CD8-positive, alpha-beta memory T cell (primary cell): Measurements from ENCODE around the gene OR56A3. TPM values are rescaled to one million over a fixed set of nuclear protein-coding genes. Genes with fewer than 3 reads are reported as not detected.
"Not testable (repeated sequence)": the region's sequence is repeated elsewhere in the genome, so short reads cannot be mapped to it uniquely, and the experiment has no call there.

Experiments used
- CTCF ChIA-PET: fragments of 350-600 bp; sonication (Branson Sonifier 250); formaldehyde crosslinking; loops from one replicate; lab custom pipeline; 2021; ENCODE audit warnings: antibody characterized with exemption; lab: Charles Lee
- POLR2A ChIA-PET: fragments of 350-600 bp; sonication (Branson Sonifier 250); formaldehyde crosslinking; loops from one replicate; lab custom pipeline; 2021; ENCODE audit warnings: antibody characterized with exemption; lab: Charles Lee
- DNase-seq, 5 donors: peaks; one replicate each; pipeline versions ENCODE4 v3.0.0 to v3.0.0-alpha.2; 2020 to 2022; ENCODE audit warnings: mixed read lengths in 1 of 5
- H3K27ac ChIP-seq: one replicate; pipeline ENCODE4 v1.7.0; 2013; ENCODE audit warnings: low read depth, mild to moderate bottlenecking, low read length, moderate library complexity
- H3K27me3 ChIP-seq: 2 replicates; pipeline ENCODE4 v1.7.0; 2013; ENCODE audit warnings: low read length, mild to moderate bottlenecking; ENCODE audit not compliant: insufficient read depth, poor library complexity, severe bottlenecking
- H3K36me3 ChIP-seq: 2 replicates; pipeline ENCODE4 v1.7.0; 2013; ENCODE audit warnings: mild to moderate bottlenecking, low read length, moderate library complexity; ENCODE audit not compliant: insufficient read depth
- H3K4me1 ChIP-seq: 2 replicates; pipeline ENCODE4 v1.7.0; 2013; ENCODE audit warnings: mild to moderate bottlenecking, low read length, moderate library complexity; ENCODE audit not compliant: insufficient read depth
- H3K4me3 ChIP-seq: 2 replicates; pipeline ENCODE4 v1.7.0; 2013; ENCODE audit warnings: mild to moderate bottlenecking, low read length
- H3K9me3 ChIP-seq: 2 replicates; pipeline ENCODE4 v1.7.0; 2013; ENCODE audit warnings: mild to moderate bottlenecking, low read length
- H3K27ac Mint-ChIP-seq, 8 donors: one replicate each; pipeline ENCODE4 v1.8.0; 2020 to 2021; ENCODE audit warnings: mixed read lengths in 8 of 8, mild to moderate bottlenecking in 6 of 8, inconsistent platforms in 3 of 8, moderate library complexity in 3 of 8
- H3K27me3 Mint-ChIP-seq, 2 donors: one replicate each; pipeline ENCODE4 v1.8.0; 2020 to 2021; ENCODE audit warnings: mixed read lengths in 2 of 2, mild to moderate bottlenecking in 1 of 2, moderate library complexity in 1 of 2
- H3K36me3 Mint-ChIP-seq, 3 donors: one replicate each; pipeline ENCODE4 v1.8.0; 2020 to 2021; ENCODE audit warnings: mixed read lengths in 3 of 3, inconsistent platforms in 1 of 3, mild to moderate bottlenecking in 1 of 3
- H3K4me1 Mint-ChIP-seq, 3 donors: one replicate each; pipeline ENCODE4 v1.8.0; 2020 to 2021; ENCODE audit warnings: mixed read lengths in 3 of 3, inconsistent platforms in 1 of 3, mild to moderate bottlenecking in 1 of 3
- H3K4me3 Mint-ChIP-seq, 7 donors: one replicate each; pipeline ENCODE4 v1.8.0; 2020 to 2021; ENCODE audit warnings: mixed read lengths in 7 of 7, mild to moderate bottlenecking in 6 of 7, moderate library complexity in 4 of 7, inconsistent platforms in 2 of 7
- H3K9me3 Mint-ChIP-seq, 5 donors: one replicate each; pipeline ENCODE4 v1.8.0; 2020 to 2022; ENCODE audit warnings: mixed read lengths in 5 of 5, mild to moderate bottlenecking in 3 of 5, moderate library complexity in 2 of 5, inconsistent platforms in 1 of 5
- polyA plus RNA-seq: library from polyadenylated mRNA; unstranded; fragments of 300-500 nt; fragmentation: Illumina TruSeq; gene quantifications from one replicate; pipeline ENCODE4 v1.2.3, GENCODE V29; 2021
- total RNA-seq, 2 experiments: library from RNA; stranded (reverse); gene quantifications; one replicate each; pipeline ENCODE4 v1.2.3, GENCODE V29; 2021

The OR56A3 gene
- total and polyA plus RNA-seq, 3 experiments from 2014 or later = not detected

DNA sequence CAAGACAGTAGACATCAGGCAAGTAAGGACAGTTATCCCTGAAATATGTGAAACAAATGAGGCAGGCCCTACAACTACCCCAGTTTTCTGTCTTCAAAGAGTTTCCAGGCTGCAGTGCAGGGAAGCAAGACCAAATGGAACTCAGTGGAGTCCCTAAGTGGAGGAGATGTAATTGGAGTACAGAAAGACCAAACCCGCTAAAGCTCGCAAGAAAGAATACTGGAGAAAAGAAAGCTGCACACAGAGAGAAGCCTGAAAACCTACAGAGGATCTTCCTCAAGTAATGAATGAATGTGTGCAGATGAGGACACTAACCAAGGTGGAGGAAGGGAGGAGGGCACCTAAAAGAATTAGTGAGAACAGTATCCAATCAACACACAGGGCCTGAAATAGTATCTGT, 1.3 kb upstream of the OR56A3 start:
- no peak for DNase-seq
- Histone ChIP-seq H3K36me3 (no peaks in the 10 kb centered on the region), H3K27ac (no peak overlapping the region), H3K4me3 (no peak overlapping the region), H3K4me1 (no peaks in the 10 kb centered on the region), H3K9me3 (no peaks in the 10 kb centered on the region), H3K27me3 (no peaks in the 10 kb centered on the region)
- no peak overlapping the region for H3K27ac Mint-ChIP-seq
- H3K27me3 Mint-ChIP-seq = peaks cover 0 to 22% of the 10 kb centered on the region in 2 donors
- no peak overlapping the region for H3K4me3 Mint-ChIP-seq
- peaks cover 0 to 5% (median 0%) of the 10 kb centered on the region in 5 donors for H3K9me3 Mint-ChIP-seq
- no peaks in the 10 kb centered on the region for H3K36me3 Mint-ChIP-seq
- ChIA-PET CTCF (no interaction called here), POLR2A (no interaction called here)
- no peaks in the 10 kb centered on the region for H3K4me1 Mint-ChIP-seq

DNA sequence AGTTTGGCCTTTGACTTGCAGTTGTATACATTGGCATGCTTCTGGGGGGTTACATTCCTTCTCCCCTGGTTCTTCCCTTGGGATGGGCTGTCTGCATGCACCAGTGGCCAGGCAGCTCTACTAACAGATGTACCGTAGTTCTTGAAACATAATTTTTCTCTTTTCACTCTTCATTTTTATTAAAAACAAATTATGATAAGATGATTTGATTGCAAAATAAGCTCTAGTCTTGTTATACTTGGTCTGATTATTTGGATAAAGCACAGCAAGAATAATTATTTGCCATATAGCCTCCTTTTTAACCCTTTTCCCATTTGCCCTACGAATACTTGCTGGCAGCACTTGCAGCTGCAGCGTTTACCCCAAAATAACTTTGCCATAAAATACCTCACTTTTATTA, 13.5 kb downstream of the OR56A3 start:
- peaks cover 0 to 3% of the 10 kb centered on the region in 2 donors for H3K27me3 Mint-ChIP-seq
- DNase-seq = no peak
- no peaks in the 10 kb centered on the region for H3K4me1 ChIP-seq
- no peaks in the 10 kb centered on the region for H3K4me1 Mint-ChIP-seq
- no peaks in the 10 kb centered on the region for H3K9me3 ChIP-seq
- no peak overlapping the region for H3K4me3 Mint-ChIP-seq
- H3K27ac Mint-ChIP-seq = no peak overlapping the region
- H3K4me3 ChIP-seq = no peak overlapping the region
- no peaks in the 10 kb centered on the region for H3K27me3 ChIP-seq
- H3K36me3 Mint-ChIP-seq = no peaks in the 10 kb centered on the region
- peaks cover 3 to 8% (median 5%) of the 10 kb centered on the region in 5 donors for H3K9me3 Mint-ChIP-seq
- no peaks in the 10 kb centered on the region for H3K36me3 ChIP-seq
- ChIA-PET POLR2A (no interaction called here), CTCF (no interaction called here)
- no peak overlapping the region for H3K27ac ChIP-seq

DNA sequence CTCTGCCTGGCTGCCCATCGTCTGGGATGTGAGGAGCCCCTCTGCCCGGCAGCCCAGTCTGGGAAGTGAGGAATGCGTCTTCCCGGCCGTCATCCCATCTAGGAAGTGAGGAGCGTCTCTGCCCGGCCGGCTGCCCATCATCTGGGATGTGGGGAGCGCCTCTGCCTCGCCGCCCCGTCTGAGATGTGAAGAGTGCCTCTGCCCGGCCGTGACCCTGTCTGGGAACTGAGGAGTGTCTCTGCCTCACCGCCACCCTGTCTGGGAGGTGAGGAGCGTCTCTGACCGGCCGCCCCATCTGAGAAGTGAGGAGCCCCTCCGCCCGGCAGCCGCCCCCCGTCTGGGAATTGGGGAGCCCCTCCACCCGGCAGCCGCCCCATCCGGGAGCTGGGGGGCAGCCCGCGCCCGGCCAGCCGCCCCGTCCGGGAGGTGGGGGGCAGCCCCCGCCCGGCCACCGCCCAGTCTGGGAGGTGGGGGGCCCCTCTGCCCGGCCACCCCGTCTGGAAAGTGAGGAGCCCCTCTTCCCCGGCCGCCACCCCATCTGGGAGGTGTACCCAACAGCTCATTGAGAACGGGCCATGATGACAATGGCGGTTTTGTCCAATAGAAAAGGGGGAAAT, 18.8 kb downstream of the OR56A3 start:
- H3K4me1 ChIP-seq, H3K4me3 Mint-ChIP-seq, POLR2A ChIA-PET, DNase-seq, CTCF ChIA-PET, H3K4me1 Mint-ChIP-seq, H3K36me3 Mint-ChIP-seq, H3K9me3 ChIP-seq, H3K36me3 ChIP-seq, H3K27ac Mint-ChIP-seq, H3K27me3 ChIP-seq, H3K27me3 Mint-ChIP-seq, H3K4me3 ChIP-seq, H3K27ac ChIP-seq: not testable (repeated sequence)
- H3K9me3 Mint-ChIP-seq = peaks cover 20 to 34% (median 31%) of the 10 kb centered on the region in 5 donors

DNA sequence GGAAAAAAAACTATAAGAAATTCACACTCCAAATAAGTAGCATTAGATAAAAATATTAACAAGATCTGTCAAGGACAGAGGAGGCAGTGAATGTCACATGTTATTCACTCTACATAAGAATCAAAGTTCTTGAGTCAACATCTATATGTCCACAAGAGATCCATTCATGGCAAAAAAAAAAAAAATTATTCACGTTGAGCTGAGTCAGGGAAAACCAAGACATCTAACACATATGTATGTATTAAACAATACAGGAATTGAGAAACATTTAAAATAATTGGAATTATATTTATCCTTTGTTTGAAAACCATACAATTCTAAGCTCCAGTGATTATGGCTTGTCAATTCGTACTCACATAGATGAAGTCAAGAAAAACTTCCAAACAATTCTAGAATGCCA, 24.9 kb downstream of the OR56A3 start:
- H3K9me3 Mint-ChIP-seq = peaks cover 15 to 28% (median 21%) of the 10 kb centered on the region in 5 donors
- Histone ChIP-seq H3K27me3 (no peaks in the 10 kb centered on the region), H3K9me3 (no peaks in the 10 kb centered on the region), H3K27ac (no peak overlapping the region), H3K36me3 (no peaks in the 10 kb centered on the region), H3K4me3 (no peak overlapping the region), H3K4me1 (no peaks in the 10 kb centered on the region)
- ChIA-PET POLR2A (no interaction called here), CTCF (no interaction called here)
- H3K27ac Mint-ChIP-seq = no peak overlapping the region
- no peak for DNase-seq
- no peak overlapping the region for H3K4me3 Mint-ChIP-seq
- no peaks in the 10 kb centered on the region for H3K4me1 Mint-ChIP-seq
- peaks cover 16 to 22% of the 10 kb centered on the region in 2 donors for H3K27me3 Mint-ChIP-seq
- peaks cover 0 to 2% (median 1%) of the 10 kb centered on the region in 3 donors for H3K36me3 Mint-ChIP-seq

DNA sequence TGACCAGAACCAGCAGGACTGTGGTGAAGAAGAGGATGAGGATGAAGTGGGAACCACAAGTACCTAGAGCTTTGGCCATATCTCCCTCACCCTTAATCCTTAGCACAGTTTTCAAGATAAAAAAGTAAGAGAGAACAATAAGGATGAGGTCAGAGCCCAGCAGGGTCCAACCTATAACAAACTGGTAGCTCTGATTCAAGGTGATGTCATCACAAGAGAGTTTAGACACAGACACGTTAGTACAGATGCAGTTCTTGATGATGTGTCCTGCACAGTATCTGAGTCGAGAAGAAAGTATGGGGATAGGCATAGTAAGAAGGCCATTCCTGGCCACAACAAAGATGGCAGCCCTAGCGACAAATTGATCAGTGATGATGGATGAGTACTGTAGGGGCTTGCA, 25.7 kb downstream of the OR56A3 start:
- H3K36me3 Mint-ChIP-seq = peaks cover 0 to 1% (median 0%) of the 10 kb centered on the region in 3 donors
- CTCF ChIA-PET = no interaction called here
- peaks cover 16 to 22% of the 10 kb centered on the region in 2 donors for H3K27me3 Mint-ChIP-seq
- Histone ChIP-seq H3K27me3 (no peaks in the 10 kb centered on the region), H3K27ac (no peak overlapping the region), H3K4me3 (no peak overlapping the region), H3K4me1 (no peaks in the 10 kb centered on the region), H3K36me3 (no peaks in the 10 kb centered on the region), H3K9me3 (no peaks in the 10 kb centered on the region)
- no peaks in the 10 kb centered on the region for H3K4me1 Mint-ChIP-seq
- no peak for DNase-seq
- peaks cover 12 to 24% (median 17%) of the 10 kb centered on the region in 5 donors for H3K9me3 Mint-ChIP-seq
- H3K4me3 Mint-ChIP-seq = no peak overlapping the region
- no peak overlapping the region for H3K27ac Mint-ChIP-seq
- POLR2A ChIA-PET = no interaction called here

DNA sequence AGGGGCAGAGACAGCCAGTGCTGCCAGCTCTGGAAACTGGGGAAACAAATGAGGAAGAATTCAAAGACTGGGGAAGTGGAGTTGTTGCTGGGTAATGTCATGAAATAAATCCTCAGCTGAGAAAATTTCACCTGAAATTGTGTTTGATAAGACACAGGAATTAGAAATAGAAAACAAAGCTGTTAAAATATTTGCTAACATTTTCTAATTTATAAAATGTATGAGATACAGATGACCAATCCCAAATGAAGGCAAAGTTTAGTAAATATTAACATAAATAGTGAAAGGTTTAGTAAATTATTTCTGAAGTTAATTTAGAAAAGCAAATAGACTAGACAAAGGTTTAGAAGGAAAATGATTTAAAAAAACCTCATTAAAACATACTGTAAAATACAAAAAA, 26.3 kb downstream of the OR56A3 start, which contains the start of gene OR56A5:
TSS of gene OR56A5 (minus strand) at position 101 of the 400 bp plus-strand sequence. CDS start at position 101, 0 bp downstream.
- H3K9me3 Mint-ChIP-seq = peaks cover 5 to 17% (median 10%) of the 10 kb centered on the region in 5 donors
- no peaks in the 10 kb centered on the region for H3K4me1 ChIP-seq
- no peak within 1 kb of the TSS for H3K4me3 ChIP-seq
- ChIA-PET CTCF (no interaction called here), POLR2A (no interaction called here)
- no peaks in the 10 kb centered on the region for H3K9me3 ChIP-seq
- H3K27me3 ChIP-seq = no peaks in the 10 kb centered on the region
- peaks cover 0 to 3% (median 2%) of the 10 kb centered on the region in 3 donors for H3K4me1 Mint-ChIP-seq
- peaks cover 16 to 22% of the 10 kb centered on the region in 2 donors for H3K27me3 Mint-ChIP-seq
- no peaks in the 10 kb centered on the region for H3K36me3 ChIP-seq
- no peak for DNase-seq
- H3K4me3 Mint-ChIP-seq = no peak within 1 kb of the TSS
- H3K36me3 Mint-ChIP-seq = no peaks in the 10 kb centered on the region
- H3K27ac ChIP-seq = no peak within 1 kb of the TSS
- no peak within 1 kb of the TSS for H3K27ac Mint-ChIP-seq

DNA sequence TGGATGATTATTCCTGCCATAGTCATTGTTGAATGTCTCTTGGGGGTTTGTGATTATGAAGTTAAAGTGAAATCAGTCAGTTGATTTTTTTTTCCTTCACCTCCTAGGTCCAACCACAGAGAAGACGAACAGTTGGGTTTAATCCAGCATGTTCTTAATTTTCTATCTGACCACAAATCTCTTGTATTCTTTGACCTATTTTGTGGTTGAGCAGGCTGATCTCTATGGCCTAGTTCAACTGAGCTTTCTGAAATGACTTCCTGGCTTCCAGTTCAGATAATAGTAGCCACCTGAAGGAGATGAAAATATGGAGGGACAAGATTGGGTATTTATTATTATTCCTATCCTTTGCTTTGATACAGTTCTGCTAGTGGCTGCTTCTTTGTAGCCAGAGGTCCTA, 31.5 kb downstream of the OR56A3 start:
- no peaks in the 10 kb centered on the region for H3K27me3 ChIP-seq
- H3K27me3 Mint-ChIP-seq = peaks cover 7 to 9% of the 10 kb centered on the region in 2 donors
- peak overlapping the region in 4 of 8 donors; percentile 37 to 78 (median 40) for H3K27ac Mint-ChIP-seq
- H3K36me3 Mint-ChIP-seq = no peaks in the 10 kb centered on the region
- POLR2A ChIA-PET = no interaction called here
- H3K4me3 ChIP-seq = no peak overlapping the region
- peak overlapping the region in 2 of 7 donors; percentile 8 to 18 for H3K4me3 Mint-ChIP-seq
- no peaks in the 10 kb centered on the region for H3K9me3 ChIP-seq
- CTCF ChIA-PET = no interaction called here
- peaks cover 0 to 7% (median 7%) of the 10 kb centered on the region in 3 donors for H3K4me1 Mint-ChIP-seq
- H3K9me3 Mint-ChIP-seq = peaks cover 0 to 11% (median 2%) of the 10 kb centered on the region in 5 donors
- no peaks in the 10 kb centered on the region for H3K36me3 ChIP-seq
- H3K4me1 ChIP-seq = no peaks in the 10 kb centered on the region
- DNase-seq = peak in 1 of 5 donors; percentile 3
- H3K27ac ChIP-seq = no peak overlapping the region

DNA sequence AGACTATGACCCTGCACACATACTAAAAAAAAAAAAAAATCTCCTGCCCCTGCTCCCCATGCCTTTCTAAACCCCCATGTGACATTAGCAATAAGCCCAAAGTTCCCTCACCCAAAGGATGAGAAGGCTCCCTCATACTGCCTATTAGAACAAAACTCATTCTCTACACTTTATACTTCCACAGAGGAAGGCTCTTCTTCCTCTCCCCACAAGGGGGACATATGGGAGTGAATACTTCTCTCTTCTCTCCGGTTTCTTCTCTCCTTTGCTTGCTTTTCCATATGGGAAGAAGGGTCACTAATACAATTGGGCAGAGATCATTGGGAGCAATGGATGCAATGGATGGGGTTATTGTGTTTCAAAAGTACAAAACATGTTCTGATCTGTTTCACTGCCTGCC, 41.4 kb downstream of the OR56A3 start:
- Histone ChIP-seq H3K36me3 (no peaks in the 10 kb centered on the region), H3K9me3 (no peaks in the 10 kb centered on the region), H3K27me3 (no peaks in the 10 kb centered on the region), H3K27ac (no peak overlapping the region), H3K4me1 (no peaks in the 10 kb centered on the region), H3K4me3 (no peak overlapping the region)
- H3K4me1 Mint-ChIP-seq = no peaks in the 10 kb centered on the region
- no peaks in the 10 kb centered on the region for H3K36me3 Mint-ChIP-seq
- CTCF ChIA-PET = no interaction called here
- peaks cover 8 to 27% of the 10 kb centered on the region in 2 donors for H3K27me3 Mint-ChIP-seq
- DNase-seq = no peak
- POLR2A ChIA-PET = no interaction called here
- no peak overlapping the region for H3K27ac Mint-ChIP-seq
- no peak overlapping the region for H3K4me3 Mint-ChIP-seq
- peaks cover 12 to 22% (median 14%) of the 10 kb centered on the region in 5 donors for H3K9me3 Mint-ChIP-seq
